ENCODE data around the gene ZNF281.
"Not testable (repeated sequence)": the region's sequence is repeated elsewhere in the genome, so short reads cannot be mapped to it uniquely, and the experiment has no call there.

Gene ZNF281

DNA sequence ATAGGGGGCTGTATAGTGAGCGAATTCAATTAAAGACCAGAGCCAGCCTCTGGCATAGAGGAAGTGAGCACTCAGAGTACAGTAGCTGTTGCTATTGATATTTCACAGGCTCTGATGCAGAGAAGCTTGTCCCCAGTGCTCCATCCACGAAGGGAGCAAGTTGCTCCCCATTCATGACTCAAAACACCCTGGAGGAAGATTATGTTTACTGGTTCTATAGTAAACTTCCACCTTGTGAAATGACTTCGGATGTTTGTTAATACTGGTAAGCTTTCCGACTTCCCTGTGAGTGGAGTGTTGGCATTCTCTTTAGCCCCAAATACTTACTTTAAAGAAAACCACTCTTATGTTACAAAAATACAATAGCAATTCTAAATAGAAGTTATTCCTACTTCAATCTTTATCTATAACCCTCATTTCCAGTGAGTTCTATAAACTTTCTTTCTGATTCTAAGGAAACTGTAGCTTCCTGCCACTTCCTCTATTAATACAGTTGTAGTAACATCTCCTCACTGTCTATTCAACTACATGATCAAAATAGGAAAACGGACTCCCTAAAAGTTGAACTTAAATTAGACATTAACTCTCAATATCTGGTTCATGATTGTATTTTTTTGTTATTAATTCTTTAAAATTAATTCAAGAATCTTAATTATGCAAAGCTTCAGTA, 46.4 kb downstream of the ZNF281 start:
- no peak for DNase-seq

DNA sequence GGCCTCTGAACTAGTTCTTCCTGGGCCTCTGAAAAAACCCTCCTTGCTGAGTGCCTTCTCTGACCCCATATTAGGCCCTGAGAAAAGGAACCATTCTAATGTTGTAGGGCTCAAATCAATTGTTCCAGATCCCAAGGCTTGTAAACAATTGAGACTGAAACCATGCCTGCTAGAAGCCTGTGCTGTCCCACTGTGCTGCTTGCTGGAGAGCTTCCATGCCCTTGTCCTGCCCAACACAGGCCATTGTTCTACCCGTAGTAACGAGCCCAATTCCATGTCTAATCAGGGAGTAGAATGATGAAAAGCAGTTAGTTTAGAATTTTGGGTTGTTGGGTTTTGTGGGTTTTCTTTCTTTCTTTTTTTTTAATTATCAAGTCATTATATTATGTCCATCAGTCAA, 47.4 kb downstream of the ZNF281 start:
- DNase-seq = no peak

GRCh38 chr1:200359610-200360163, 50.1 kb downstream of the ZNF281 start:
- DNase-seq = no peak

- not testable (repeated sequence) for DNase-seq
Measured at GRCh38 chr1:200357925-200358324, 51.9 kb downstream of the ZNF281 start.

DNA sequence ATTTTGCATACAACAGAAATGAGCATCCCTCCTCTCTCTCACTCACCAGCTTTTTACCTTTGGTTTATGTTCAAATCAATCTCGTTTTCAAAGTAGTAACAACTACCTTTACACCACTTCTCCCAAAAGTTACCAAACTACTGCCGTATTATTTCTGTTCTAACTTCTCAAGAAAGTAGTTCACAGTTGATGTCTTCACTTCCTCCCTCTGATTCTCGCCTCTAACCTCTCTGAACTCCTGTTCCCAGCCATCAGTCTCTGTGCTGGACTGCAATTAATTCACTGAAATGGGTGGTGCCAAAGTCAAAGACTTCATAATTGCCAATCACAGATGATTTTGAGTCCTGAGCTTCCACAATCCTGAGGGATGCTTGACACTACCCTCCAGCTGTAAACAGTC, 54.0 kb downstream of the ZNF281 start:
- no peak for DNase-seq
